ENCODE results near the gene B4GALT7.

DNA sequence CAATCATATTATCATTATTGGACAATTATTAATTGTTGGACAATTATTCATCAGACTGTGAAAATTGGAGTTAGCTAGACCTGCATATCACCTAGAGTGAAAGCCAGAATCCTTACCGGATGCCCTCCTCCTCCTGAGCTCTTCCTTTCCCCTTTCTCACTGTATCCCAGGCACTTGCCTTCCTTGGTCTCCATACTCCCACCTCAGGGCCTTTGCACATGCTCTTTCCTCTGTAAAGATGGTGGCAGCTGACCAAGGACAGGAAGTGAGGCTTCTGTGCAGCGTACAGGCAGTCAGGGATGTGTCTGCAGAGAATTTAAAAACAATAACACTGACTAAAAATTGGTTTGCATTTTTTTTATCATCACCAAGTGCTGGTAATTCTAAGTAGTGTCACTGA, 30.0 kb upstream of the B4GALT7 start:
- TF ChIP-seq CTCF (IDR thresholded peaks at IDR 0.05; ENCODE audit: insufficient read depth, low read length, poor library complexity, severe bottlenecking) (no peak), EZH2phosphoT487 (conservative IDR thresholded peaks at IDR 0.05; ENCODE audit: low read length) (no peak)
